HCT116 (cell line): ENCODE data around the gene RNF145. TPM values are rescaled to one million over a fixed set of nuclear protein-coding genes. Genes with fewer than 3 reads are reported as not detected.
"Not testable (repeated sequence)": the region's sequence is repeated elsewhere in the genome, so short reads cannot be mapped to it uniquely, and the experiment has no call there.

ENCODE experiments used
- ATAC-seq: fragments of 200-7000 bp; cut with Tn5 transposase; 2 replicates; pipeline ENCODE4 v1.9.1; 2020; ENCODE audit warnings: mild to moderate bottlenecking, moderate library complexity
- BruUV-seq: library from RNA; stranded (reverse); fragments of 400-500 nt; replicated peaks from 2 replicates; lab custom pipeline; 2021; lab: Mats Ljungman, UMichigan
- CTCF ChIA-PET: fragments of 300-600 bp; sonication (Branson Sonifier 250); formaldehyde crosslinking; loops from one replicate; lab custom pipeline; 2021; ENCODE audit warnings: antibody characterized with exemption; lab: Charles Lee
- POLR2A ChIA-PET: fragments of 300-600, 350-600 bp; sonication (Branson Sonifier 250); formaldehyde crosslinking; loops from one replicate; lab custom pipeline; 2021; ENCODE audit warnings: antibody characterized with exemption; lab: Charles Lee
- RAD21 ChIA-PET, 2 experiments: fragments of 300-600 bp; sonication (Branson Sonifier 250); formaldehyde crosslinking; loops; one replicate each; lab custom pipeline; 2023; ENCODE audit warnings: low total read pairs in 2 of 2; ENCODE audit not compliant: uncharacterized antibody in 2 of 2, unreplicated experiment in 2 of 2, low non-redundant PET in 1 of 2; lab: Charles Lee
- DNase-seq: peaks from one replicate; pipeline ENCODE4 v3.0.0-alpha.2; 2010; ENCODE audit warnings: low read depth, low spot score
- H2AFZ ChIP-seq: fragments of 200-600 bp; shearing (Covaris generic), sonication (generic); 2 replicates; pipeline ENCODE4 v1.6.1; 2017; ENCODE audit warnings: low read depth, mixed run types, mixed read lengths, antibody characterized with exemption, low read length; ENCODE audit not compliant: poor library complexity, severe bottlenecking
- H3K27ac ChIP-seq: 2 replicates; pipeline ENCODE4 v1.5.1; 2012; ENCODE audit warnings: low read depth, low read length
- H3K27me3 ChIP-seq: fragments of 200-600 bp; sonication (generic); 2 replicates; pipeline ENCODE4 v1.6.1; 2016; ENCODE audit warnings: mixed run types, low read length, mixed read lengths; ENCODE audit not compliant: insufficient read depth
- H3K36me3 ChIP-seq, 2 experiments: fragments of 200-500 bp in 1 of 2; fragments of 200-600 bp in 1 of 2; sonication (Bioruptor generic) in 1 of 2; sonication (generic) in 1 of 2; 2 replicates each; pipeline versions ENCODE4 v1.5.1 to v1.6.1; 2014 to 2016; ENCODE audit warnings: low read length in 2 of 2, inconsistent platforms in 1 of 2, mixed read lengths in 1 of 2, mixed run types in 1 of 2; ENCODE audit not compliant: insufficient read depth in 2 of 2, control insufficient read depth in 1 of 2
- H3K4me1 ChIP-seq, 2 experiments: fragments of 200-600 bp in 1 of 2; sonication (generic) in 1 of 2; 2 replicates each; pipeline versions ENCODE4 v1.5.1 to v1.6.1; 2012 to 2017; ENCODE audit warnings: low read length in 2 of 2, inconsistent platforms in 1 of 2, mild to moderate bottlenecking in 1 of 2, mixed read lengths in 1 of 2, mixed run types in 1 of 2, moderate library complexity in 1 of 2; ENCODE audit not compliant: insufficient read depth in 2 of 2, control insufficient read depth in 1 of 2
- H3K4me2 ChIP-seq: fragments of 200-600 bp; sonication (generic); 2 replicates; pipeline ENCODE4 v1.6.1; 2017; ENCODE audit warnings: mixed run types, low read length, mixed read lengths
- H3K4me3 ChIP-seq, 2 experiments: fragments of 200-600 bp in 1 of 2; sonication (generic) in 1 of 2; replicated peaks in 1 of 2; 2 replicates each; pipeline ENCODE4 v1.5.1; 2011 to 2016; ENCODE audit warnings: low read length in 2 of 2, control low read depth in 1 of 2, low read depth in 1 of 2, mild to moderate bottlenecking in 1 of 2, mixed read lengths in 1 of 2, mixed run types in 1 of 2
- H3K79me2 ChIP-seq: fragments of 200-600 bp; sonication (generic); 2 replicates; pipeline ENCODE4 v1.6.1; 2017; ENCODE audit warnings: mild to moderate bottlenecking, mixed run types, low read length, moderate library complexity, mixed read lengths; ENCODE audit not compliant: insufficient read depth
- H3K9ac ChIP-seq: fragments of 200-600 bp; sonication (generic); 2 replicates; pipeline ENCODE4 v1.6.1; 2016; ENCODE audit warnings: low read length, mixed read lengths
- H3K9me2 ChIP-seq: fragments of 200-600 bp; sonication (generic), shearing (Covaris generic); 2 replicates; pipeline ENCODE4 v1.6.1; 2017; ENCODE audit warnings: mixed run types, mild to moderate bottlenecking, moderate library complexity; ENCODE audit not compliant: insufficient read depth
- H3K9me3 ChIP-seq, 2 experiments: fragments of 200-500 bp in 1 of 2; fragments of 200-600 bp in 1 of 2; sonication (Bioruptor generic) in 1 of 2; sonication (generic) in 1 of 2; 2 replicates each; pipeline ENCODE4 v1.6.1; 2014 to 2017; ENCODE audit warnings: low read length in 2 of 2, mixed read lengths in 2 of 2, inconsistent platforms in 1 of 2, low read depth in 1 of 2, mild to moderate bottlenecking in 1 of 2, mixed run types in 1 of 2, moderate library complexity in 1 of 2; ENCODE audit not compliant: control insufficient read depth in 1 of 2, insufficient read depth in 1 of 2
- H4K20me1 ChIP-seq: fragments of 200-600 bp; sonication (generic), shearing (Covaris generic); 2 replicates; pipeline ENCODE4 v1.6.1; 2017; ENCODE audit warnings: mixed run types, mild to moderate bottlenecking, moderate library complexity; ENCODE audit not compliant: insufficient read depth
- EGR1 ChIP-seq: IDR thresholded peaks from 2 replicates; pipeline ENCODE4 v1.6.1; 2012; ENCODE audit warnings: low read depth
- ELF1 ChIP-seq: IDR thresholded peaks from 2 replicates; pipeline ENCODE4 v1.6.1; 2012; ENCODE audit warnings: low read depth, borderline replicate concordance
- JUND ChIP-seq: IDR thresholded peaks from 2 replicates; pipeline ENCODE4 v1.6.1; 2012
- POLR2AphosphoS5 ChIP-seq: IDR thresholded peaks from 2 replicates; pipeline ENCODE4 v1.6.1; 2011; ENCODE audit warnings: mild to moderate bottlenecking, low read depth, low read length, moderate library complexity
- SIN3A ChIP-seq: IDR thresholded peaks from 2 replicates; pipeline ENCODE4 v1.6.1; 2012; ENCODE audit warnings: low read depth
- SP1 ChIP-seq: IDR thresholded peaks from 2 replicates; pipeline ENCODE4 v1.6.1; 2012; ENCODE audit warnings: low read depth
- TCF7L2 ChIP-seq: IDR thresholded peaks from 2 replicates; pipeline ENCODE4 v1.7.0; 2011; ENCODE audit warnings: borderline replicate concordance, inconsistent platforms; ENCODE audit not compliant: insufficient read depth, insufficient read length; ENCODE audit errors: extremely low read depth
- ZFX ChIP-seq: fragments of 450-650 bp; IDR thresholded peaks from 2 replicates; pipeline ENCODE4 v1.6.1; 2017
- intact Hi-C: fragments of 100-400 bp; cut with micrococcal nuclease; formaldehyde crosslinking; loops from 2 replicates; pipeline ENCODE4 v1.10.0; 2022
- total RNA-seq: library from RNA; stranded (reverse); gene quantifications from one replicate; pipeline ENCODE4 v1.2.1, GENCODE V29; 2021; ENCODE audit not compliant: unreplicated experiment
- TF ChIP-seq, protein P1 (sequence below): IDR thresholded peaks from 2 replicates; pipeline ENCODE4 v1.6.1; 2011; ENCODE audit warnings: mild to moderate bottlenecking, low read length, moderate library complexity; ENCODE audit not compliant: insufficient replicate concordance; ENCODE audit errors: extremely low read depth
- TF ChIP-seq, protein P2 (sequence below), 3 experiments: fragments of 200-600 bp in 1 of 3; sonication (generic) in 1 of 3; IDR thresholded peaks in 2 of 3; conservative IDR thresholded peaks in 1 of 3; 2 replicates each; pipeline ENCODE4 v1.5.1; 2012 to 2017; ENCODE audit warnings: low read depth in 2 of 3, low read length in 2 of 3, antibody characterized with exemption in 1 of 3, borderline replicate concordance in 1 of 3, control low read depth in 1 of 3, mild to moderate bottlenecking in 1 of 3, mixed read lengths in 1 of 3, mixed run types in 1 of 3, moderate library complexity in 1 of 3; ENCODE audit not compliant: insufficient read depth in 1 of 3

The RNF145 gene
- total RNA-seq, 1 experiment from 2014 or later: 60.6 TPM

- H3K27ac ChIP-seq, CTCF ChIA-PET, H3K9me3 ChIP-seq, H3K4me3 ChIP-seq, intact Hi-C loops, BruUV-seq, H3K79me2 ChIP-seq, POLR2A ChIA-PET, H3K27me3 ChIP-seq, ATAC-seq, H3K4me1 ChIP-seq, H3K4me2 ChIP-seq, DNase-seq, H4K20me1 ChIP-seq, H2AFZ ChIP-seq, H3K9me2 ChIP-seq, RAD21 ChIA-PET, H3K36me3 ChIP-seq, H3K9ac ChIP-seq: not testable (repeated sequence)
Measured at GRCh38 chr5:159118958-159119659, 90.2 kb downstream of the RNF145 start.

GRCh38 chr5:159113405-159113804 is 95.9 kb downstream of the RNF145 start:
- Histone ChIP-seq H3K4me2 (no peak overlapping the region), H3K9me3 (no peaks in the 10 kb centered on the region), H3K36me3 (no peaks in the 10 kb centered on the region), H3K9me2 (no peaks in the 10 kb centered on the region)
- ATAC-seq: no peak
- TF ChIP-seq ELF1: no peak
- no peak for TF ChIP-seq TCF7L2
- no peak for TF ChIP-seq SP1
- TF ChIP-seq, protein P1, sequence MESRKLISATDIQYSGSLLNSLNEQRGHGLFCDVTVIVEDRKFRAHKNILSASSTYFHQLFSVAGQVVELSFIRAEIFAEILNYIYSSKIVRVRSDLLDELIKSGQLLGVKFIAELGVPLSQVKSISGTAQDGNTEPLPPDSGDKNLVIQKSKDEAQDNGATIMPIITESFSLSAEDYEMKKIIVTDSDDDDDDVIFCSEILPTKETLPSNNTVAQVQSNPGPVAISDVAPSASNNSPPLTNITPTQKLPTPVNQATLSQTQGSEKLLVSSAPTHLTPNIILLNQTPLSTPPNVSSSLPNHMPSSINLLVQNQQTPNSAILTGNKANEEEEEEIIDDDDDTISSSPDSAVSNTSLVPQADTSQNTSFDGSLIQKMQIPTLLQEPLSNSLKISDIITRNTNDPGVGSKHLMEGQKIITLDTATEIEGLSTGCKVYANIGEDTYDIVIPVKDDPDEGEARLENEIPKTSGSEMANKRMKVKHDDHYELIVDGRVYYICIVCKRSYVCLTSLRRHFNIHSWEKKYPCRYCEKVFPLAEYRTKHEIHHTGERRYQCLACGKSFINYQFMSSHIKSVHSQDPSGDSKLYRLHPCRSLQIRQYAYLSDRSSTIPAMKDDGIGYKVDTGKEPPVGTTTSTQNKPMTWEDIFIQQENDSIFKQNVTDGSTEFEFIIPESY: no peak
- TF ChIP-seq EGR1: no peak
- TF ChIP-seq ZFX: no peak
- TF ChIP-seq, protein P2, sequence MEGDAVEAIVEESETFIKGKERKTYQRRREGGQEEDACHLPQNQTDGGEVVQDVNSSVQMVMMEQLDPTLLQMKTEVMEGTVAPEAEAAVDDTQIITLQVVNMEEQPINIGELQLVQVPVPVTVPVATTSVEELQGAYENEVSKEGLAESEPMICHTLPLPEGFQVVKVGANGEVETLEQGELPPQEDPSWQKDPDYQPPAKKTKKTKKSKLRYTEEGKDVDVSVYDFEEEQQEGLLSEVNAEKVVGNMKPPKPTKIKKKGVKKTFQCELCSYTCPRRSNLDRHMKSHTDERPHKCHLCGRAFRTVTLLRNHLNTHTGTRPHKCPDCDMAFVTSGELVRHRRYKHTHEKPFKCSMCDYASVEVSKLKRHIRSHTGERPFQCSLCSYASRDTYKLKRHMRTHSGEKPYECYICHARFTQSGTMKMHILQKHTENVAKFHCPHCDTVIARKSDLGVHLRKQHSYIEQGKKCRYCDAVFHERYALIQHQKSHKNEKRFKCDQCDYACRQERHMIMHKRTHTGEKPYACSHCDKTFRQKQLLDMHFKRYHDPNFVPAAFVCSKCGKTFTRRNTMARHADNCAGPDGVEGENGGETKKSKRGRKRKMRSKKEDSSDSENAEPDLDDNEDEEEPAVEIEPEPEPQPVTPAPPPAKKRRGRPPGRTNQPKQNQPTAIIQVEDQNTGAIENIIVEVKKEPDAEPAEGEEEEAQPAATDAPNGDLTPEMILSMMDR (IDR thresholded peaks at IDR 0.05 in 2 of 3, conservative IDR thresholded peaks at IDR 0.05 in 1 of 3; ENCODE audit: borderline replicate concordance in 1 of 3, insufficient read depth in 1 of 3, low read depth in 2 of 3, low read length in 2 of 3): no peak
- TF ChIP-seq SIN3A: no peak
- TF ChIP-seq JUND: no peak
- no peak for TF ChIP-seq POLR2AphosphoS5
- TF ChIP-seq, all 23 proteins: peak for 0
- H4K20me1 ChIP-seq: no peaks in the 10 kb centered on the region
- no peaks in the 10 kb centered on the region for H3K4me1 ChIP-seq
- ChIA-PET RAD21 (no interaction called here), POLR2A (no interaction called here), CTCF (no interaction called here)
- no peak overlapping the region for H3K27ac ChIP-seq
- intact Hi-C loops: no loop called here
- BruUV-seq: no TSS peak
- no peak for DNase-seq
- H2AFZ ChIP-seq: no peak overlapping the region
- no peak overlapping the region for H3K9ac ChIP-seq
- no peak overlapping the region for H3K4me3 ChIP-seq
- H3K79me2 ChIP-seq: no peaks in the 10 kb centered on the region
- peaks cover 45% of the 10 kb centered on the region for H3K27me3 ChIP-seq
